Large intestine (tissue), 3 donors: ENCODE results near the gene RASGRP3. TPM values are rescaled to one million over a fixed set of nuclear protein-coding genes. Genes with fewer than 3 reads are reported as not detected.

Experiments
- DNase-seq, 2 donors: peaks; one replicate each; pipeline versions ENCODE4 v3.0.0 to v3.0.0-alpha.2; 2013
- H3K27ac ChIP-seq: one replicate; pipeline ENCODE4 v1.5.1; 2013; ENCODE audit warnings: low read length
- H3K27me3 ChIP-seq: 2 replicates; pipeline ENCODE4 v1.6.1; 2013; ENCODE audit warnings: low read length; ENCODE audit not compliant: control insufficient read depth, insufficient read depth
- H3K36me3 ChIP-seq: 2 replicates; pipeline ENCODE4 v1.6.1; 2013; ENCODE audit warnings: low read length; ENCODE audit not compliant: control insufficient read depth, insufficient read depth
- H3K4me1 ChIP-seq: one replicate; pipeline ENCODE4 v1.6.1; 2013; ENCODE audit warnings: low read length; ENCODE audit not compliant: control insufficient read depth, insufficient read depth
- H3K4me3 ChIP-seq: one replicate; pipeline ENCODE4 v1.5.1; 2013; ENCODE audit warnings: low read length
- H3K9me3 ChIP-seq: one replicate; pipeline ENCODE4 v1.6.1; 2013; ENCODE audit warnings: mild to moderate bottlenecking, low read depth, low read length, moderate library complexity; ENCODE audit not compliant: control insufficient read depth
- WGBS: methylation state at CpG from one replicate; pipeline ENCODE4 v1.1.5; 2013; ENCODE audit warnings: low lambda C conversion rate; ENCODE audit not compliant: insufficient coverage; 5-methylcytosine and 5-hydroxymethylcytosine counted together
- polyA plus RNA-seq: library from polyadenylated mRNA; unstranded; fragments of 120-200 nt; gene quantifications from one replicate; pipeline ENCODE4 v1.2.1, GENCODE V29; 2013

RASGRP3 gene
- polyA plus RNA-seq, 1 donor = 11.2 TPM

GRCh38 chr2:33521791-33522281, 45.4 kb downstream of the RASGRP3 start:
- H3K9me3 ChIP-seq = no peaks in the 10 kb centered on the region
- no peaks in the 10 kb centered on the region for H3K36me3 ChIP-seq
- H3K4me3 ChIP-seq = no peak overlapping the region
- H3K4me1 ChIP-seq = no peaks in the 10 kb centered on the region
- H3K27me3 ChIP-seq = no peaks in the 10 kb centered on the region
- no CpG with 5 or more reads among the region's 1 CpG for WGBS
- no peak for DNase-seq
- no peak overlapping the region for H3K27ac ChIP-seq

GRCh38 chr2:33522576-33522975, 46.1 kb downstream of the RASGRP3 start:
- Histone ChIP-seq H3K9me3 (no peaks in the 10 kb centered on the region), H3K27ac (no peak overlapping the region), H3K27me3 (no peaks in the 10 kb centered on the region), H3K36me3 (no peaks in the 10 kb centered on the region), H3K4me3 (no peak overlapping the region), H3K4me1 (no peaks in the 10 kb centered on the region)
- WGBS = 20% methylated on average over 1 of the region's 4 CpGs
- DNase-seq = no peak

GRCh38 chr2:33525666-33526065, 49.2 kb downstream of the RASGRP3 start:
- WGBS = 100% methylated on average over 2 of the region's 6 CpGs
- H3K27ac ChIP-seq = no peak overlapping the region
- no peaks in the 10 kb centered on the region for H3K4me1 ChIP-seq

GRCh38 chr2:33526132-33526531, 49.7 kb downstream of the RASGRP3 start:
- H3K9me3 ChIP-seq = no peaks in the 10 kb centered on the region
- no peaks in the 10 kb centered on the region for H3K27me3 ChIP-seq
- no peak for DNase-seq
- H3K4me1 ChIP-seq = no peaks in the 10 kb centered on the region
- no peak overlapping the region for H3K27ac ChIP-seq
- no peaks in the 10 kb centered on the region for H3K36me3 ChIP-seq
- no peak overlapping the region for H3K4me3 ChIP-seq
- WGBS = no CpG with 5 or more reads among the region's 2 CpGs

More at GRCh38 chr2:33525666-33526065, 49.2 kb downstream of the RASGRP3 start:
- DNase-seq = no peak
- no peaks in the 10 kb centered on the region for H3K9me3 ChIP-seq
- H3K4me3 ChIP-seq = no peak overlapping the region
- H3K36me3 ChIP-seq = no peaks in the 10 kb centered on the region
- no peaks in the 10 kb centered on the region for H3K27me3 ChIP-seq

GRCh38 chr2:33526921-33527320, 50.5 kb downstream of the RASGRP3 start:
- H3K27me3 ChIP-seq = no peaks in the 10 kb centered on the region
- no peaks in the 10 kb centered on the region for H3K4me1 ChIP-seq
- no peaks in the 10 kb centered on the region for H3K9me3 ChIP-seq
- no peaks in the 10 kb centered on the region for H3K36me3 ChIP-seq
- H3K27ac ChIP-seq = no peak overlapping the region
- no peak for DNase-seq
- no peak overlapping the region for H3K4me3 ChIP-seq
- no CpG with 5 or more reads among the region's 5 CpGs for WGBS

- WGBS = no CpG with 5 or more reads among the region's 2 CpGs
- Histone ChIP-seq H3K9me3 (no peaks in the 10 kb centered on the region), H3K4me1 (no peaks in the 10 kb centered on the region), H3K27me3 (no peaks in the 10 kb centered on the region), H3K36me3 (no peaks in the 10 kb centered on the region), H3K4me3 (no peak overlapping the region), H3K27ac (no peak overlapping the region)
- no peak for DNase-seq
Measured at GRCh38 chr2:33528441-33528950, 52.0 kb downstream of the RASGRP3 start.

GRCh38 chr2:33529771-33530481, 53.5 kb downstream of the RASGRP3 start:
- Histone ChIP-seq H3K27me3 (no peaks in the 10 kb centered on the region), H3K9me3 (no peaks in the 10 kb centered on the region), H3K27ac (no peak overlapping the region), H3K4me3 (no peak overlapping the region), H3K36me3 (no peaks in the 10 kb centered on the region), H3K4me1 (no peaks in the 10 kb centered on the region)
- 100% methylated on average over 1 of the region's 6 CpGs for WGBS
- no peak for DNase-seq

GRCh38 chr2:33530690-33531548, 54.5 kb downstream of the RASGRP3 start:
- Histone ChIP-seq H3K36me3 (no peaks in the 10 kb centered on the region), H3K4me3 (no peak overlapping the region), H3K27me3 (no peaks in the 10 kb centered on the region), H3K27ac (no peak overlapping the region), H3K9me3 (no peaks in the 10 kb centered on the region), H3K4me1 (no peaks in the 10 kb centered on the region)
- WGBS = 92% methylated on average over 2 of the region's 10 CpGs
- no peak for DNase-seq

GRCh38 chr2:33531549-33532059, 55.2 kb downstream of the RASGRP3 start:
- H3K27me3 ChIP-seq = no peaks in the 10 kb centered on the region
- H3K27ac ChIP-seq = no peak overlapping the region
- H3K4me1 ChIP-seq = no peaks in the 10 kb centered on the region
- H3K36me3 ChIP-seq = no peaks in the 10 kb centered on the region
- H3K9me3 ChIP-seq = peaks cover under 1% of the 10 kb centered on the region
- no peak for DNase-seq
- H3K4me3 ChIP-seq = no peak overlapping the region
- WGBS = no CpG with 5 or more reads among the region's 3 CpGs

GRCh38 chr2:33532146-33532545, 55.7 kb downstream of the RASGRP3 start:
- 80% methylated on average over 1 of the region's 8 CpGs for WGBS
- Histone ChIP-seq H3K36me3 (no peaks in the 10 kb centered on the region), H3K27ac (no peak overlapping the region), H3K9me3 (peaks cover 3% of the 10 kb centered on the region), H3K4me1 (no peaks in the 10 kb centered on the region), H3K27me3 (no peaks in the 10 kb centered on the region), H3K4me3 (no peak overlapping the region)
- no peak for DNase-seq
